ENCODE measurements around the gene CKS2. TPM values are rescaled to one million over a fixed set of nuclear protein-coding genes. Genes with fewer than 3 reads are reported as not detected.

The CKS2 gene
- total RNA-seq, 4 donors from 2014 or later = 14.5 to 28.8 (median 16.0) TPM; not detected in 1

DNA sequence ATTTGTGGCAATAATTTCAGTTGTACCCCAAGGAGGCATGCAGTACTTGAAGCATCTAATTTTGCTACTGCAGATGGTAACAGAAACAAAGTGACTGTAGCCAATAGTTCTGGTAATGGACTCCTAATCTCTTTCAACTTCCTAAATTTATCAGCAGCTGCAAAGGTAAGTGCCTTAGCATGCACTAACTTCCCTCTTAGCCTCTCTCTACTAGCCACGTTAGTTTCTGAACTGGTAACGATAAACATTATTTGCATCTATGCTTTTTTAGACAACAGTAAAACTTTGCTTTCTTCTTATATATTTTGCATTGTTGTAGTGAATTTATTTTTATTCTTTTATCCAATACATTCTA is 6.2 kb upstream of the CKS2 start:
- WGBS, 2 donors (ENCODE audit: low coverage in 1 of 2) = 76 to 93% methylated on average over 2 of the region's 2 CpGs
- TF ChIP-seq POLR2A (IDR thresholded peaks at IDR 0.05) = no peak
- no peak for TF ChIP-seq EP300 (IDR thresholded peaks at IDR 0.05; ENCODE audit: low read depth)
- no peak for TF ChIP-seq POLR2AphosphoS5 (IDR thresholded peaks at IDR 0.05)
- TF ChIP-seq, protein P1, sequence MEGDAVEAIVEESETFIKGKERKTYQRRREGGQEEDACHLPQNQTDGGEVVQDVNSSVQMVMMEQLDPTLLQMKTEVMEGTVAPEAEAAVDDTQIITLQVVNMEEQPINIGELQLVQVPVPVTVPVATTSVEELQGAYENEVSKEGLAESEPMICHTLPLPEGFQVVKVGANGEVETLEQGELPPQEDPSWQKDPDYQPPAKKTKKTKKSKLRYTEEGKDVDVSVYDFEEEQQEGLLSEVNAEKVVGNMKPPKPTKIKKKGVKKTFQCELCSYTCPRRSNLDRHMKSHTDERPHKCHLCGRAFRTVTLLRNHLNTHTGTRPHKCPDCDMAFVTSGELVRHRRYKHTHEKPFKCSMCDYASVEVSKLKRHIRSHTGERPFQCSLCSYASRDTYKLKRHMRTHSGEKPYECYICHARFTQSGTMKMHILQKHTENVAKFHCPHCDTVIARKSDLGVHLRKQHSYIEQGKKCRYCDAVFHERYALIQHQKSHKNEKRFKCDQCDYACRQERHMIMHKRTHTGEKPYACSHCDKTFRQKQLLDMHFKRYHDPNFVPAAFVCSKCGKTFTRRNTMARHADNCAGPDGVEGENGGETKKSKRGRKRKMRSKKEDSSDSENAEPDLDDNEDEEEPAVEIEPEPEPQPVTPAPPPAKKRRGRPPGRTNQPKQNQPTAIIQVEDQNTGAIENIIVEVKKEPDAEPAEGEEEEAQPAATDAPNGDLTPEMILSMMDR (IDR thresholded peaks at IDR 0.05) = no peak
- in situ Hi-C loops (cut with MboI; ENCODE audit: low pct_ligation_motif_present in 1 of 4, low pct_unique_long_range_greater_than_20kb in 1 of 4, low sequenced_read_pairs in 3 of 4) = no loop called here

DNA sequence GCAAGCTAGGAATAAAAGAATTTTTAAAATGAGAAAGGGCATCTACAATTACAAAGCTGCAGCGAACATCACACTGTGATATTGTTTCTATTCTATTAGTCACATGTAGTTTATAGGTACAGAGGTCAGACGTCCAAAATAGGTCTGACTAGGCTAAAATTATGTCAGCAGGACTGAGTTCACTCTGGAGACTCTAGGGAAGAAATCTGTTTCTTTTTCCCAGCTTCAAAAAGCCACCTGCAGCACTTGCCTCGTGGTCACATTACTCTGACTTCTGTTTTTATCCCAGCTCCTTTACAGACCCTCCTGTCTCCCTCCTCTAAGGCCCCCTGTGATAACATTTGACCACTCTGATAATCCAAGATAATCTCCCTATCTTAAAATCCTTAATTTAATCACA is 5.1 kb upstream of the CKS2 start:
- TF ChIP-seq, protein P1 (IDR thresholded peaks at IDR 0.05) = no peak
- no peak for TF ChIP-seq EP300 (IDR thresholded peaks at IDR 0.05; ENCODE audit: low read depth)
- no peak for TF ChIP-seq POLR2AphosphoS5 (IDR thresholded peaks at IDR 0.05)
- TF ChIP-seq POLR2A (IDR thresholded peaks at IDR 0.05) = no peak
- Histone ChIP-seq H3K36me3 (no peaks in the 10 kb centered on the region), H3K27ac (no peak overlapping the region), H3K4me1 (peaks cover 3 to 9% (median 7%) of the 10 kb centered on the region in 4 donors), H3K4me3 (no peak overlapping the region), H3K9me3 (no peaks in the 10 kb centered on the region), H3K27me3 (no peaks in the 10 kb centered on the region)
- in situ Hi-C loops (cut with MboI; ENCODE audit: low pct_ligation_motif_present in 1 of 4, low pct_unique_long_range_greater_than_20kb in 1 of 4, low sequenced_read_pairs in 3 of 4) (no loop called here), intact Hi-C loops (cut with DNase I; ENCODE audit: low total_unique reads) (no loop called here)
- DNase-seq = no peak
- WGBS, 2 donors (ENCODE audit: low coverage in 1 of 2) = 82 to 85% methylated on average over 3 of the region's 3 CpGs

More for the DNA sequence above, 6.2 kb upstream of the CKS2 start:
- Histone ChIP-seq H3K36me3 (no peaks in the 10 kb centered on the region), H3K4me3 (no peak overlapping the region), H3K27ac (no peak overlapping the region), H3K27me3 (no peaks in the 10 kb centered on the region), H3K9me3 (no peaks in the 10 kb centered on the region), H3K4me1 (peaks cover 2 to 6% (median 5%) of the 10 kb centered on the region in 4 donors)
- DNase-seq = no peak
- intact Hi-C loops (cut with DNase I; ENCODE audit: low total_unique reads) = no loop called here

DNA sequence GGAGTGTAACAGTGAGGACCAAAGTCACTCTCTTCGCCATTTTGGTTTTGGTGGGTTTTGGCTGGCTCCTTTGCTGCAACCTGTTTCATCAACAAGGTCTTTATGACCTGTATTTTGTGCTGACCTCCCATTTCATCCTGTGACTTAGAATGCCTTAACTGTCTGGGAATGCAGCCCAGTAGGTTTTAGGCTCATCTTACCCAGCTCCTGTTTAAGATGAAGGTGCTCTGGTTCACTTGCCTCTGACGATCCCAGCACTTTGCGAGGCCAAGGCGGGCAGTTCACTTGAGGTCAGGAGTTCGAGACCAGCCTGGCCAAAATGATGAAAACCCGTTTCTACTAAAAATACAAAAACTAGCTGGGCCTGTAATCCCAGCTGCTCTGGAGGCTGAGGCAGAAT is 1.8 kb upstream of the CKS2 start:
- DNase-seq = no peak
- intact Hi-C loops (cut with DNase I; ENCODE audit: low total_unique reads) (no loop called here), in situ Hi-C loops (cut with MboI; ENCODE audit: low pct_ligation_motif_present in 1 of 4, low pct_unique_long_range_greater_than_20kb in 1 of 4, low sequenced_read_pairs in 3 of 4) (no loop called here)
- H3K9me3 ChIP-seq = no peaks in the 10 kb centered on the region
- peaks cover 9 to 33% (median 19%) of the 10 kb centered on the region in 4 donors for H3K4me1 ChIP-seq
- H3K4me3 ChIP-seq = no peak overlapping the region
- H3K27ac ChIP-seq = peak overlapping the region; percentile 96 to 100 (median 100)
- TF ChIP-seq, protein P1 (IDR thresholded peaks at IDR 0.05) = no peak
- TF ChIP-seq EP300 (IDR thresholded peaks at IDR 0.05; ENCODE audit: low read depth) = no peak
- TF ChIP-seq POLR2A (IDR thresholded peaks at IDR 0.05) = no peak
- TF ChIP-seq POLR2AphosphoS5 (IDR thresholded peaks at IDR 0.05) = no peak
- no peaks in the 10 kb centered on the region for H3K36me3 ChIP-seq
- WGBS, 2 donors (ENCODE audit: low coverage in 1 of 2) = 91% methylated on average over 6 of the region's 6 CpGs; no CpG with 5 or more reads in 1 of the 2 donors
- no peaks in the 10 kb centered on the region for H3K27me3 ChIP-seq

DNA sequence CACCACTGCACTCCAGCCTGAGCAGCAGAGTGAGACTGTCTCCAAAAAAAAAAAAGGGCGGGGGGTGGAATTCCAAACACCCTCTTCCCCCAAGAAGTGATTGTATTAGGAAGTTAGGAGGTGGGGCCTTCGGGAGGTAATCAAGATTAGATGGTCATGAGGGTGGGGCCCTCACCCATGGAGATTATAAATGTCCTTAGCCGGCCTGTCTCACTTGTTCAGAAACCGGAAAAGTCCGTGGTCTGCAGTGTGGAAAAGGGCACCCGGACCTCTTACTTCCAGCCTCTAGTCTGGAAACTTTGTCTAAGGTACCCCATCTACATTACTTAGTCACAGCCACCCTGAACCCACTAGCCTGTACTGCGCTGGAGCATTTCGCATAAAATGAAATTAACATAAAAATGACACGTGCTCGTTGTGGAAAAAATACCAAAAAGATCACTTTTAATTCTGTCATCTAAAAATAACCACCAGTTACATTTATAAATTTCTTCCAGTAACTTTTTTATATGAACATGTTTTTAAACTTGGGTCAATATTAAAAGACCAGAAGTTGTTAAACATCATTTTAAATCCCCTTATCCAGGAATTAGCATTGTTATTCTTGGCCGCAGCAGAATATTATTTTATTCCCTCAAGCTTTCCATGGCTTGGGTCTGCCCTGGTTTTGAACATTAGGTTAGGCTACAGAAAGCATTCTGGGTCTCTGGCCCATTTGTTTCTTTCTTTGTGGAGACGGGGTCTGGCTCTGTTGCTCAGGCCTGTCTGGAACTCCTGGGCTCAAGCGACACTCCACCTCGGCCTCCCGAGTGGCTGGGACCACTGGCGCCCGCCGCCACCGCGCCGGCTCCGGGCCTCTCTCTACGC is 1.2 kb upstream of the CKS2 start:
- Histone ChIP-seq H3K4me1 (peaks cover 9 to 33% (median 19%) of the 10 kb centered on the region in 4 donors), H3K36me3 (no peaks in the 10 kb centered on the region), H3K27ac (peak overlapping the region; percentile 96 to 100 (median 100)), H3K27me3 (no peaks in the 10 kb centered on the region), H3K4me3 (peak overlapping the region; percentile 62 to 94 (median 83)), H3K9me3 (no peaks in the 10 kb centered on the region)
- WGBS, 2 donors (ENCODE audit: low coverage in 1 of 2) = 18 to 21% methylated on average over 11 to 20 of the region's 23 CpGs
- in situ Hi-C loops (cut with MboI; ENCODE audit: low pct_ligation_motif_present in 1 of 4, low pct_unique_long_range_greater_than_20kb in 1 of 4, low sequenced_read_pairs in 3 of 4) = no loop called here
- TF ChIP-seq POLR2AphosphoS5 (IDR thresholded peaks at IDR 0.05) = peak; percentile 18 to 30 (median 18)
- no peak for TF ChIP-seq EP300 (IDR thresholded peaks at IDR 0.05; ENCODE audit: low read depth)
- TF ChIP-seq POLR2A (IDR thresholded peaks at IDR 0.05) = peak; percentile 24
- TF ChIP-seq, protein P1 (IDR thresholded peaks at IDR 0.05) = no peak
- DNase-seq = peak; percentile 45
- intact Hi-C loops (cut with DNase I; ENCODE audit: low total_unique reads) = no loop called here
